Tongue (tissue), 2 donors: ENCODE measurements around the gene SPATA25. TPM values are rescaled to one million over a fixed set of nuclear protein-coding genes. Genes with fewer than 3 reads are reported as not detected.

Source experiments
- DNase-seq: peaks from one replicate; pipeline ENCODE4 v3.0.0-alpha.2; 2015
- total RNA-seq: library from RNA; depleted of rRNA; stranded (reverse); fragments of >200 nt; gene quantifications from one replicate; pipeline ENCODE4 v1.2.3, GENCODE V29; 2014

SPATA25 gene
- total RNA-seq, 1 donor from 2014 or later, result 6.4 TPM

DNA sequence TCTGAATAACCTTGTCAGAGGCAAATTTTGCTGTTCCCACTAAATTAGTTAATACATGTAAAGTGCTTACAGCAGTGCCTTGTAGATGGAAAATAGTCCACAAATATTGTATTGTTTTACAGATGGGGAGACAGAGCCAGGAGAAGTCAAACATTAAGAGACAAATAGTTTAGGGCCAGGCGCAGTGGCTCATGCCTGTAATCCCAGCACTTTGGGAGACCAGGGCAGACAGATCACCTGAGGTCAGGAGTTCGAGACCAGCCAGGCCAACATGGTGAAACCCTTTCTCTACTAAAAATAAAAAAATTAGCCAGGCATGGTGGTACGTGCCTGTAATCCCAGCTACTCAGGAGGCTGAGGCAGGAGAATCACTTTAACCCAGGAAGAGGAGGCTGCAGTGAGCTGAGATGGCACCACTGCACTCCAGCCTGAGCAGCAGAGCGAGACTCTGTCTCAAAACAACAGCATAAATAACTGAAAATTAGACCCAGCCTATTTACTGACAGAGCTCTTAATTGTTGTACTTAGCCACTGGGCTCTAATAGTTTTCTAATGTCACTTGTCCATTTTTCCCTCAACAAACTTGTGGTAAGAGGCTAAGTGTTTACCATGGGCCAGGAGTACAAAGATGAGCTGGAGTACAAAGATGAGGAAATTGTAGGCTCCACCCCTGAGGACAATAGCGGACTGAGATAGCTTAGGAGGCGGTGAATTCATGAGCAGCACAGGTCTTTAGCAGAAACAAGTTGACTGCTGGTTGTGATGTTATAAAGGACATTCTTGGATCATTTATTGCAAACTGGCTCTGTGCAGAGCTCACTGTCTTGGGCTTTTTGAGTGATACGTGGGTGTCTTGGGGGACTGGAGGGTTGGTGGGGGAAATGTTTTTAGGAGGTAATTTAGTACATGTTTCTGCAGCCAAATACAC lies 23.6 kb downstream of the SPATA25 start:
- DNase-seq, result no peak

GRCh38 chr20:45861221-45862075 lies 26.0 kb downstream of the SPATA25 start:
- DNase-seq, result no peak

- DNase-seq, result no peak
Observed at GRCh38 chr20:45860560-45861220, 26.7 kb downstream of the SPATA25 start.

DNA sequence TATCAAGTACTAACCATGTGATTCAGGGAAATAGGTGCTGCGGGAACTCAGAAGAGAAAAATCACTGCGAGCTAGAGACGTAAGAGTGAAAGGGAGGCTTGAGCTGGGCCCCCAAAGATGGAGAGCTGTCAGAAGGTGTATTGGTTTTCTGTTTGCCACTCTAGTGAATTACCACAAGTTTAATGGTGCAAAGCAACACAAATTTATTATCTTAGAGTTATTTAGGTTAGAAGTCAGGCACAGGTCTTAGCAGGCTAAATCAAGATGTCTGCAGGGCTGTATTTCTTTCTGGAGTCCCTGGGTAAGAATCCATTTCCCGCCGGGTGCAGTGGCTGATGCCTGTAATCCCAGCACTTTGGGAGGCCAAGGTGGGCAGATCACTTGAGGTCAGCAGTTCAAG lies 27.5 kb downstream of the SPATA25 start:
- no peak for DNase-seq

- no peak for DNase-seq
Observed at GRCh38 chr20:45857882-45858216, 29.6 kb downstream of the SPATA25 start.

- DNase-seq, result peak; percentile 100
Observed at GRCh38 chr20:45857114-45857881, 30.1 kb downstream of the SPATA25 start, which contains the start of the genes ACOT8 and ZSWIM3. Gene ACOT8 (minus strand): TSS chr20:45857392. CDS start chr20:45857315, 77 bp downstream. Gene ZSWIM3 (plus strand): TSS chr20:45857614. CDS start chr20:45857826, 212 bp downstream.

- no peak for DNase-seq
Observed at GRCh38 chr20:45853484-45853883, 33.9 kb downstream of the SPATA25 start.

DNA sequence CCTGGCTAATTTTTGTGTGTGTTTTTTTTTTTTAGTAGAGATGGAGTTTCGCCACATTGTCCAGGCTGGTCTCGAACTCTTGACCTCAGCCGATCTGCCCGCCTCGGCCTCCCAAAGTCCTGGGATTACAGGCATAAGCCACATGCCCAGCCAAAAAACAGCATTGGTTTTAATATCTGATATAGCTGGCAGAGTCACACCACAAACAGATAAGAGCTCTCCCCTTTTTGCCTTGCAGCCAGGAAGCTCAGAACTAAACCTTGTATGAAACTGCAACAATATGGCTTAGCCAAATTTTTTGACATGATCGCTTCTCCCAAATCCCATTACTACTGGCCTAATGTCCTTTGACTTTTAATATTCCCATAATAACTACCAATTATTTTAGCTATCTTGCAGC lies 35.1 kb downstream of the SPATA25 start:
- no peak for DNase-seq

- DNase-seq, result no peak
Observed at GRCh38 chr20:45851501-45851900, 35.9 kb downstream of the SPATA25 start.

DNA sequence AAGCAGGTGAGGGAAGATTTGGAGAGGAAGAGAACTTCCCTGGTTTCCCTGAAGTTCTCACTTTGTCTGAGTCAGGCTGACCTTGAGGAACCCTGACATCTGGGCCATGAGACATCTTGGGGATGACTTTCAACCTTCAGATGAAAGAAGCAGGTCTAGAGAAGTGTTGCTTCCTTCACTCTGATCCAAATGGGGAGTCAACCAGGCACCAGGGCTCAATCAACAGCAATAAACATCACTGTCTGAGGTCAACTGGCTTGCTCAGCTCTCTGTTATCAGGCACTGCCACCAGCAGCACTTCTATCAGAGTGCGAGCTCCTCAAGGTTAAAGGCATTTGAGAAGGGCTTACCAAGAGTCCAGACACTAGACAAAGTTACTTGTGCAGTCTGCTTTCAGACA lies 36.5 kb downstream of the SPATA25 start:
- no peak for DNase-seq

DNA sequence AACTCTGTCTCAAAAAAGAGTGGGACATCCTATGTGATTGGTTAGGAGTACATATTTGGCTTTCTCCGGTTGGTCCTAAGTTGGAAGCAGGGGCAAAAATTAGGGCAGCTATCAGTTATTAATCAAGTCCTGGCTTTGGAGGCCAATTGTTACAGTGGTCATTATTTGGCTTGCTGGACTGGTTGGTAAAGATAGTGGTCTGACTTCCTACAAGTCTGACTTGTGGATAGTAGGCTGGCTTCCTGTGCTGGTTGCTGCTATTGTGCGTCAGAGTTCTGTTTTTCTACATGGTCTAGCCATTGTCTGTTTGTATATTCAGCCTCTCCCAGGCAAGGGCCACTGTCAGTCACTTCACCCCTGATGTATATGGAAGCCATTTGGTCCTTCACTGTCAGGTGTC lies 37.2 kb downstream of the SPATA25 start:
- no peak for DNase-seq

GRCh38 chr20:45848969-45849582 lies 38.3 kb downstream of the SPATA25 start:
- DNase-seq, result no peak

DNA sequence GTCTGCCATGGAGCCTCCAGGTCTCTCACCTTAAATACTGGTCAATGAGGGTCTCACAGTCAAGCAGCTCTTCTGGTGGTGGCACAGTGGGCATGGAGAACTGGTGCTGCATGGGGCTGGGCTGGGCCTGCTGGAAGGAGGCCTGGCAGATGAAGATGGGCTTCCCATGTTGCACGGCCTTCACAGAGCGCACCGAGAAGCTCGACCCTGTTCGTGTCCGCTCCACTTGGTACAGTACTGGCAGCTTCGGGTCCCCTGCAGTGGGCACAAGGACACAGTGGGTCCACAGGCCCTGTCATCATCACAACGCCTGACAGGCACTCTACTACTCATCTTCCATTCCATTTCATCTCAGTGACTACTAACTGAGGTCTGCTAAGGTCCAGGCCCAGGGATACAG lies 39.0 kb downstream of the SPATA25 start:
- DNase-seq, result no peak

GRCh38 chr20:45845452-45845851 lies 42.0 kb downstream of the SPATA25 start:
- DNase-seq, result no peak

DNA sequence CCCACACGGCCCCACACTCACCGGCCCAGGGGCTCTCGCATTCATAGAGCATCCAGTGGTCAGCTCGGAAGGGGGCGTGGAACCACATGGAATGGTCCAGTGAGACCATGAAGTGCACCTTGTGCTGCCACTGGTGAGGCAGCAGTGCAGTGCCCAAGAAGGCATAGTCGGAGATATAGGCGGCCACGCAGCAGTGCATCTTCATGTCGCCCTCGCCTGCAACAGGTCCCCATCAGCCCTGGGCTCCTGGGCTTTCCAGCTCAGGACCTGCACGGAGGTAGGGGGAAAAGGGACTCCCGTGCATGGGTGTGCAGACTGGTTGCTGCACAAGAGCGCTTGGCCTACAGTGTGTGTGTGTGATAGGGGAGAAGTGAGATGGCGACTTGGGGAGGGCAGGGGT lies 43.9 kb downstream of the SPATA25 start:
- DNase-seq, result no peak

- DNase-seq, result no peak
Observed at GRCh38 chr20:45842169-45842812, 45.1 kb downstream of the SPATA25 start.

DNA sequence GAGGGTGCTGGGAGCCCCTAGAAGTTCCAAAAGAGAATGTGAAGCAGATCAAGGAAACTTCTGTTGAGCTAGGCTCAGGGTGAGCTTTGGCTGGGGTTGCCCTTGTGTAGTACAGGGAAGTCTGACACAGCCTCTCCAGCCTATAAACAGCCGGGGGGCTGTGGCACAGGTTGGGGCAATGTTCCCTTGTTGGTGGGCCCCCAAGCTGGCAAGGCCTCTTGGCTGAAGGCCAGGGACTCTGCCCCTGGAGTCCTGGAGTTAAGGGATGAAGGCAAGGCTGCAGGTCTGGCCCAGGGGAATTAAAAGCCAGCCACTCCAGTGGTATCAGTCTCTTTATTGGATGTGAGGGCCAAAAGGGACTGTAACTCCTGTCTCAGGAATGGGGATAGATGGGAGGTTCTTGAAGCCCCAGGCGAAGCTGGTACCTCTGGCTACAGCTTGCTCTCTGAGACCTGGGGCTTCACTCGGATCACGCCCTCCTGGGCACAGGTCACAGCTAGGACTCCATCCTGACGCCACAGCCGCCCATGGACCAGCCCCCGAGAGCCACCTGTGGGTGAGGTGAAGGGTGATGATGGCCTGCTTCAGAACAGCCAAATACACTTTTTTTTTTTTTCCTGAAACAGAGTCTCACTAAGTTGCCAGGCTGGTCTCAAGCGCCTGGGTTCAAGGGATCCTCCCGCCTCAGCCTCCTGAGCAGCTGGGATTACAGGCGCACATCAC lies 45.9 kb downstream of the SPATA25 start:
- no peak for DNase-seq

DNA sequence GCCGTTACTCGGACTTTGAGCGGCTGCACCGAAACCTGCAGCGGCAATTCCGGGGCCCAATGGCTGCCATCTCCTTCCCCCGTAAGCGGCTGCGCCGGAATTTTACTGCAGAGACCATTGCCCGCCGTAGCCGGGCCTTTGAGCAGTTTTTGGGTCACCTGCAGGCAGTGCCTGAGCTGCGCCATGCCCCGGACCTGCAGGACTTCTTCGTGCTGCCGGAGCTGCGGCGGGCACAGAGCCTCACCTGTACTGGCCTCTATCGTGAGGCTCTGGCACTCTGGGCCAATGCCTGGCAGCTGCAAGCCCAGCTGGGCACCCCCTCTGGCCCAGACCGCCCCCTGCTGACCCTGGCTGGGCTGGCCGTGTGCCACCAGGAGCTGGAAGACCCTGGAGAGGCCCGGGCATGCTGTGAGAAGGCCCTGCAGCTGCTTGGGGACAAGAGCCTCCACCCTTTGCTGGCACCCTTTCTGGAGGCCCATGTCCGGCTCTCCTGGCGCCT lies 46.7 kb downstream of the SPATA25 start:
- peak; percentile 44 for DNase-seq

DNA sequence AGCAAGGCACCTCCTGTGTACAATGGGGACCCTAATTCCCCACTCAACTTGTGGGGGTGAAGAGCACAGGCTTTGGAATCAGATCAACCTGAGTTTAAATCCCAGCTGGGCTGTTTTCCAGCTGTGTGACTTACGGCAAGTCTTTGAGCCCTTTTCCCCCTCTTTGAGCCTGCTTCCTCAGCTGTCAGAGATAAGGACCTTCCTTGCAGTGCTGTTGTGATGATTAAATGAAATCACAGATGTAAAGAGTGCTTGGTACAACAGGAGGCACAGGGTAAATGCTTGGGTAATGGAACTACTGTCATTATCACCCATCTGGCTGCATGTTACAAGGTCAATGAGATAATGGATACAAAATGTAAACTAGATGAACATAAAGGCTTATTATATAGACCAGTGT lies 50.6 kb downstream of the SPATA25 start:
- no peak for DNase-seq
